GM21367 (cell line): ENCODE data around the gene ABCC3.

Experiments used
- ATAC-seq: cut with Tn5 transposase; IDR thresholded peaks from one replicate; pipeline ENCODE4 v1.9.1; 2021; ENCODE audit not compliant: unreplicated experiment

ABCC3 gene

DNA sequence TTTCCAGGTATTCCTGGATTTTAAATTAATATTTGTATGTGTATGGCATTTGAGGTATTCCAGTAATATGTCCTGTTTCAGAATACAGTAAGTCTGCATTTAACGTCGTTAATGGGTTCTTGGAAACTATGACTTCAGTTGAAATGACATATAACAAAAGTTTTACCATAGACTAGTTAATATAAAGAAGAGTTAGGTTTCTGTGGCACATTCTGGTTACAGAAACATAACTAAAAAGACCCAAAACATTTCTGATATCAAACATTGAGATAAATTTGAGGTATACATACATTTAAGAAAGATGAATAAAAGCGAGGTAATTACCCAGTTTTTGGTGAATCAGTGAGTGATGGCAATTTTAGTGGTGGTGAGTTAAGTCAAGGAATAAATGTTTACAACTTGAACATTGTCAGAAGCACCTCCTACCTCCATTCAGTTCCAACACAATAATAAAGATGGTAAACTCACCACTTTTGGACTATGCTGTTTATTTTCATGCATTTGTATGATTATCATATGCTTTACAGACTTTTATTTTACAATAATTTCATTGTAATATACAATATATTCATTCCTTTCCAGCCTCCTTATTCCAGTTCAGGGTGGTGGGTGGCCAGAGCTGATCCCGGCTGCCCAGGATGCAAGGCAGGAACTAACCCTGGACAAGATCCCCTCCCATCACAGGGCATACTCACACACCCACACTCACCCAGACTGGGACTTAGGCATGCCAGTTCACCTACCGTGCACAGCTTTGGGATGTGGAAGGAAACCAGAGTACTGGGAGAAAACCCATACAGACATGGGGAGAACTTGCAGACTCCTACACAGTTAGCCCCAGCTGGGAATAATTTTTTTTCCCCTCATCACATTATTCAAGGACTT is 94.4 kb downstream of the ABCC3 start:
- no peak for ATAC-seq

GRCh38 chr17:50731575-50732460 is 97.1 kb downstream of the ABCC3 start:
- no peak for ATAC-seq

DNA sequence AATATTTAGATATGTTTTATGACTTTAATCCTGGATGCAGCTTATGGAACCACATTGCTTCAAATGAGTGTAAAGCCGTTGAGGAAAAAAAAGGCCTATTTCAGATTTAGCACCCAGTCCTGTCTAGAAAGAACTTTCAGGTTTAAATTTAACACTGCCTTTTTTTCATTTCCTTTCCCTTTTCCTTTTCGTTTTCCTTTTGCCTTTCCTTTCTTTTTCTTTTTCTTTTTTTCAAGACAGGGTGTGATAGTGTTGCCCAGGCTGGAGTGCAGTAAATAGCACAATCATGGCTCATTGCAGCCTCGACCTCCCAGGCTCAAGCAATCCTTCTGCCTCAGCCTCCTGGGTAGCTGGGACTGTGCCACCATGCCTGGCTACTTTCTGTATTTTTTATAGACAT is 100.6 kb downstream of the ABCC3 start:
- ATAC-seq: no peak

- no peak for ATAC-seq
Observed at GRCh38 chr17:50737118-50737698, 102.5 kb downstream of the ABCC3 start.

GRCh38 chr17:50739098-50739497 is 104.4 kb downstream of the ABCC3 start:
- no peak for ATAC-seq
